GM21723 (cell line): Measurements from ENCODE around the gene MYO1D.

Source experiments
- ATAC-seq: cut with Tn5 transposase; IDR thresholded peaks from one replicate; pipeline ENCODE4 v1.9.1; 2021; ENCODE audit warnings: mild to moderate bottlenecking, moderate library complexity; ENCODE audit not compliant: unreplicated experiment

The MYO1D gene

DNA sequence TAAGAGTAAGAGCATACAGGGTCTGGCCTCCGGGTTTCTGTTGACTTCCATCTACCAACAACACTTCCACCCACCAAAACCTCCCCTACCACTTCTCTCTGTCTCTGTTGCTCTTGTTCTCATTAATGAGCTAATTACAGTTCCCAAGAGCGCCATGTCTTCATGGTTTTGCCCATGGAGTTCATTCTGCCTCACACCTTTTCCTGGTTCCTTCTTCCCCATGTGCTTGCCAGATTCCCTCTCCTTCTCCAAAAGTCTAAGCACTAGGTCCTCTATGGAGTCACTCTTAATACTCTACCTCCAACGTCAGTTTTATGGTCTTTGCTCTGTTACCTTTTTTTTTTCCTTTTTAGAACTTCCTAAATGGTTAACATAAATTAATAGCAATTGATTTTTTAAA, 92.8 kb downstream of the MYO1D start:
- ATAC-seq = no peak

DNA sequence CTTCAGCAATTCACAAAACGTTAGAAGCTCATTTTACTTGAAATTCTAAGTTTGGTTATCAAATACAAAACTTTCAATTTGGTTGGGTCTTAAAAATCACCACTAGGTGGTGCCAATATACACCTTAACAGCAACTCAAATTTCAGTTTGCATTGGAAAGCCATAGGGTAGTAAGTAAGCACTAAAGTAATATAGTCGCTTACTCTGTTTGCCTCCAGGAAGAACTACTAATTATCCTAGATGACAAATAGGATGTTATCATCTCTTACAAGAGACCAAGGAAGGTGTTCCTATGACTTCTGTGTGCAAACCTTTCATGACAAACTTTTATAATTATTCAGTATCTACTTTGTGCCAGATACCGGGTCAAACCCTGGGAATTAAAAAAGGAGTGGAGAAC, 93.3 kb downstream of the MYO1D start:
- no peak for ATAC-seq

DNA sequence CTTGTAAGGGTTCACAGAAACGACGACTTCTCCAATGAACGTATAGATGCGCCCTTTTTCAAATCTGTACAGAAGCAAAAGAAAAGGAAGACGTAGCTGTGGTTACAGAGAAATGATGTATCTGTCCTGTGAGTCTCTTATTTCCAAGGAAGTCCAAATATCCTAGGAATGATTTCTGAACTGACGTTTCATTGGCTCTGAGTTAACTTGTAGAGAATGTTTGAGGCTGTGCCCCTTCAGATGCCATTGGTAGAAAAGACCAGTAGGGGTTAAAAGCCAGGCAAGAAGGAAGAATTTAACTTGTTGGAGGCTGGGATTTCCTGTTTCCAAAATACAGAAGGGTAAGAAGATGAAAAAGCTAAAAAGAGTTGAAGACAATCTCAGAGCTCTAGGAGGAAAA, 96.2 kb downstream of the MYO1D start:
- no peak for ATAC-seq

DNA sequence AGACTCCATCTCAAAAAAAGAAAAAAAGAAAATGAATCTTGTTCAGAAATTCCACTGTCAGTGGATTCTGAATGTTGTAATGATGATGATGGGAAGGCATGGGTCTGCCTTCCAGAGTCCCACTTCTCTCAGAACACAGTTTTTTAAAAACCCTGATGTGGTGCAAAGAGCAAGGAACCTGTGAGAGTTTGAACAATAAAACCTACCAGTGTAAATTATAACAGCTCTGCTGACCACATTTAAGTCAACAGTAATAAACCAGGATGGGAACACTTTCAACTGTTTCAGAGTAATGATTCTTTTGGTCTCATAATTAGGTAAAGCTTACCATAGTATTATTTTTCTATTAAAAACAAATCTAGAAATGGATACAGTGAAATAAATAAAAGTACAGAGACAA, 99.0 kb downstream of the MYO1D start:
- no peak for ATAC-seq

DNA sequence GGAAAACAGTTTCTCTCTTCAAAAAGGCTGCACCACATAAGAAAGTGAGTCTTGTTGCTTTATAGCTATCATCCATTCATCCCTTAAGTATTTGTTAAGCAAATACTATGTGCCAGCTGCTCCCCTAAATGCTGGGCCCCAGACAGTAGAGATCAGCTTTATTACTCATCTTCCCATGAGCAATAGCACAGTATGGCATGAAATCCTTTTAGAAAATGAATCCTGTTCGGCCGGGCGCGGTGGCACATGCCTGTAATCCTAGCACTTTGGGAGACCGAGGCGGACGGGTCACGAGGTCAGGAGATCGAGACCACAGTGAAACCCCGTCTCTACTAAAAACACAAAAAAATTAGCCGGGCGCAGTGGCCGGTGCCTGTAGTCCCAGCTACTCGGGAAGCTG, 99.5 kb downstream of the MYO1D start:
- ATAC-seq = no peak

DNA sequence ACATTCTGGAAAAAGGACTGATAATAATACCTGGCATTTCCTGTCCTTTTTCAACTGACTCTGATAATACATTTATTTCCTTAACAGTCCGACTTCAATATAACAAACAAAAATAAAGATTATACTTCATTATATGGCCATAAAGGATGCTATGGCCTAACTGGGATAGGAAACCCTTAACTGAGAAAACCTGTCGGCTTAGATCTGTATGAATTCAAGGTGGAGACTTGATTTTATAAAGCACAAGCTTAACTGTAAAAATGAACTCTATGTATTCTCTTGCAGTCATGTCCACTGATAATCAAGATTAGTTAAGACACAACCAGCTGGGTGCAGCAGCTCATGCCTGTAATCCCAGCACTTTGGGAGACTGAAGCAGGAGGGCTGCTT, 102.2 kb downstream of the MYO1D start:
- no peak for ATAC-seq

DNA sequence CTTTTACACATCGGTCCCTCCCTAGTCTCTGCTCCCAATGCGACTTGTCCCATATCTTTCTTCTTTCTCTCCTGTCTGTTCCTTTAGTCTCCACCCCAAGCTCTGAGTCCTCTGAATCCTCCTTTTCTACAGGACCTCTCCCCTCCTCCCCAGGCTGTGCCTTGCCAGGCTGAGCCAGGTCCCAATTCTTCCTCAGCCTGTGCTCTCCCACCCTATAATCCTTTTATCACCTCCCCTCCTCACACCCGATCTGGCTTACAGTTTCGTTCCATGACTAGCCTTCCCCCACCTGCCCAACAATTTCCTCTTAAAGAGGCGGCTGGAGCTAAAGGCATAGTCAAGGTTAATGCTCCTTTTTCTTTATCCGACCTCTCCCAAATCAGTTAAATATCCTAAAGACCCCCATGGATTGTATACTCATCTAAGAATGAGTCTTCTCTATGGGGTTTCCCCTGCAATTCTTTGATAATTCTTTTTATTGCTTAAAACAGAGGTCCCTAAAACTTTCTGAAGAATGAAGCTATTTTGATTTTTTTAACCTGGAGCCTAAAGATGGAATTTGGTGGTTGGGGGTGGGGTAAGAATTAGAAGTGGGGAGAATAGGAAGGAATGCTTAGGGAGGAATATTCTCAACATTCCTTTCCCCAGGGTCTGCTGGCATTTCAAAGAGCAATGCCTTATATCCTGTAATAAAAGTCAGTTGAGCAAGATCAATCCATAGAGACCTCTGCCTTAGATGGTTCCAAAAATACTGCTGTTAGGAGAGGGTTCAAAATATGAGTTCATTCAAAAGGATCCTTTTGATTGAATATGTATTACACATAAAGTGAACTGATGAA, 102.8 kb downstream of the MYO1D start:
- no peak for ATAC-seq

DNA sequence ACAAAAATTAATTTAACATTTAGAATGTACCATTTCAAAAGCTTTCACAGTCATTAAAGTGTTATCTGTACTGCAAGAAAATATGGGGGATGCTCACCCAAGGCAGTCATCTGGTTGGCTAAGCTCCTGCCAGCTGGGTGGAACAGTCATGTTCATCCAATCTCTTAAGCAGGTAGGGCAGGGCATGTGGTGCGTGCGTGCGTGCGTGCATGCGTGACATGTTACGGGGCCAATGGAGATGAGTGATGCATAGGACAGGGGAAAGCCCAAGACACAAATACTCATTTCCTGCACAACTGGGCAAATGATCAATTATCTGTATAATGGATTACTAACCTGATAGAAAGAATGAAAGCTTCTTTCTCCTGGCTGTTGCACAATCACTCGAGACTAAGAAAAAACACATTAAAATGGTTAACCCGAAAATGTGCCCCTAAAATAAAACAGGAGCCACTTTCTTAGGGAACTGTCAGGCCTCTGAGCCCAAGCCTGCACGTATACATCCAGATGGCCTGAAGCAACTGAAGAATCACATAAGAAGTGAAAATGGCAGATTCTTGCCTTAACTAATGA, 104.4 kb downstream of the MYO1D start:
- ATAC-seq = no peak

DNA sequence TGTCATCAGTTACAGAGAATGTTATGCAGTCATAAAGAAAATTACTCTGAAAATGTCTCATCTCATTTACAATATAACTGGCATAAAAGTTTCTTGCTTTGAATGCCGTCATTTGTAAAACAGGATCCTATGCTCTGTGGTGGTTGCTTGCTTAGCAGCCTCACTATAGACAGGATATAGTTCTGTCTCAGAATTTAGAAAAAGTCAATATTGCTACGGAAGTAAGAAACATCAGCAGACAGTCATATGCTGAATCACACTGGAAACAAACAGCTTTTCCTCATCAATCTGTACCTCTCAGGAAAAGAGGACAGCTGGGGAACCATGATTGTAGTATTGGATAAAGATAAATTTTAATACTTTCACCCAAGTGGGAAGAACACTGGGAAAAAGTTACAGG, 105.5 kb downstream of the MYO1D start:
- ATAC-seq = no peak

DNA sequence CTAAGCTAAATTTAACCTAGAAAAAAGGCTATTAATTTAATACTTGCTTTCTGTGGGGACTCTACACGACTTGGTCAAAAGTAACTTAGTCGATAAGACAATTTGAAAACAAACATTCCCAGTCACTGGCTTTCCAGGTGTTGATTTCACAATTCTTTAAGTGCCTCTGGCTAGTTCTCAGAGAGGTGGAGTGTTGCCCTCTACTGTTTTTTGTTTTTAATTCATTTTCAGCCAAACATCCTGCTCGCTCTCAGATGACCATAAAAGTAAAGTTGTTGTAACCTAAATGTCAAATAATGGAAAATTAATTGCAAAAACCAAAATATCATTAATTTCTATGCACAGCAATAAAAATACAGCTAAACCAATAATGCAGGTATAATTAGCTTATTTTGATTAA, 107.1 kb downstream of the MYO1D start:
- ATAC-seq = no peak

DNA sequence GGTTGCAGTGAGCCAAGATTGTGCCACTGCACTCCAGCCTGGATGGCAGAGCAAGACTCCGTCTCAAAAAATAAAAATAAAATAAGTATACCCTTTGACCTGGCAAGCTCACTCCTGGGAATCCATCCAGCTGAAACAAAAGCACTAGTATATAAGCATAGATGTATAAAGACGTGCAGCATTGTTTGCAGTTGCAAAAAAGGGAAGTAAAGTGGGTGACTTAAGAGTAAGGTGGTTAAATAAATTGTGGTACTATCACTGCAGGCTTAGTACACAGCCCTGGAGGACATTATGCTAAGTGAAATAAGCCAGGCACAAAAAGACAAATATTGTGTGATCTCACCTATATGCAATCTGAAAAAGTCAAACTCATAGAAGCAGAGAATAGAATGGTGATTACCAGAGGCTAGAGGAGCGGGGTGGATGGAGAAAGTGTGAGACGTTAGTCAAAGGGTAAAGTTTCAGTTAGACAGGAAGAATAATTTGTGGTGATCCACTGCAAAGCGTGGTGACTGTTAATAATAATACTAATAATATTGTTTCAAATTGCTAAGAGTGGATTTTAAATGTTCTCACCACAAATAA, 113.0 kb downstream of the MYO1D start:
- no peak for ATAC-seq

DNA sequence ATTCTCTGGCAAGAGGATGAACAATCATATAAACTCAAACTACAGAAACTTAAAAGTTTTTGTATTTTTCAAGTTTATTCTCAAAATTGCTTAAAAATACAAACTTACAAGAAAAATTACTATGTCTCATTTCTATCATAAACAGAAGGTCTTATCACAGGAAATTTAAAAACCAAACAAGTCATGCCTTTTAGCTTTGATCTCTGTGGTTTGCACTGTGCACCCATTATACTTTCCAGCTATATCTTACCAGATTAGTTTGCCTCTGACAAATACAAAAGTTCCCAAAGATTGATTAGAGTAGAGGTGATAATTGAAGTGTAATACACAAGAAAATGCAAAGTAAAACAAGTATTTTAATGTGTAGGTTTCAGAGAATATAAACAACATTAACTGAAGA, 117.4 kb downstream of the MYO1D start:
- no peak for ATAC-seq

DNA sequence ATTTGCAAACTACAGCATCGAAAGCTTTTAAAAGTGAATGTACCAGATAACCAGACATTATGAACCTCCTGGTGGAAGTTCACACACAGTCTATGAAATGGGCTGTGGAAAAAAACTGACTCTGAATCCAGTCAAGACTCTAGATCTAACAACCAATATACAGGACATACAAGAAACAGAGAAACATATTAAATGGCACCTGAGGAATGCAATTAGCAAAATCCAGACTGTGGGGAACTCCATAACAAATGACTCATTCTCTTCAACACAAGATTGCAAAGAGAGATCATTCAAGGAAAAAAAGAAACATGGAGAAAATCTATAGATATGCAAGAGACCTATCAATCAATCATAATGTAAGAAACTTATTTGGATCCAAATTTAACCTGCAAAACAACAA, 119.0 kb downstream of the MYO1D start:
- no peak for ATAC-seq

DNA sequence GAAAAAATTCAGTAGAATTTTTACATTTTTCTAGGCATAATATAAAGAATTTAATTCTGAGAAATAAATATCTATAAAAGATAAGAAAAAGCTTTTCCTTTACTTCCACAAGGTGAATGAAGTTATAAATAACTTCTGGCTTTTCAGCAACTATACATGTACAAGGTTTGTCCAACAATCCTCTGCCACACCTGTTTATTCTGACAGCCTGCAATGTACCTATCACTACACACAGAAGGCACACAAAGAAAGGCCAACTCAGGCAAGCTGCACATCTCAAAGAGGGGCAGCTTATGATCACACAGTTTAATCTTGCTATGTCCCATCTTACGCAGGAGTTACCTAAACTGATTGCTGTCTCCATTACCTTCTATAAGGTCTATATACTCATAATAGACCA, 120.2 kb downstream of the MYO1D start:
- no peak for ATAC-seq

DNA sequence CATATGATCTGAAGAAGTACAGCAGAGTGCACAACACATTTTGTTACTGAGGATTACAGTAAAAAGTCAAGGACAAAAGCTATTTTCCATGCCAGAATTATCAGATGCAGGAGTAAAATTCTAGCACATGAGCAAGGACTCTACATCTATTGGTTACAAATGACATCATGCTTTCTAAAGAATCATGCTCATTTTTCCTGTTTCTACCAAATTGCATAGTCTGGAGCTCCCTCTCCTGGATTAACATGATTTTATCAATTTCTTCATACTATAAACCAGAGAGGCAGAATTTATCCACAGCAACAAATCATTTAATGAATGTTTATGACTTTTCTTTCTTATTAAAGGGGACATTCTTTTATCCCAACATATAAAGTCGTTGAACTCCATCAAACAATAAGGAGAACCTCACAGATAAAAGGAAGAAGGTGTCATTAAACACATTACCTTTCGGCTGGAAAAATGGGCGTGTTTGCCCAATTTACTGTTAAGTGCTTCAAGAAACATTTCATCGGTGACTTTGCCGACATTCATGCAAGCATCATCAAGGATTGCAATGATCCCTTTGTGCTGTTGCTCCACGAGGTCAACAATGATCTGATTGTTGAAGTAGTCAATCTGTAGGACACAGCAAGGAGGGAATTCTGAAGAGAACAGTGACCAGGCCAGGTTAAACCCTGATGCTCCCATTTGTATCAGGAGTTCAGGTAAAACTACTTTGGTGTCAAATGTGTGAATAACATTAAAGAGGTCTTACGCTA, 121.7 kb downstream of the MYO1D start:
- no peak for ATAC-seq

DNA sequence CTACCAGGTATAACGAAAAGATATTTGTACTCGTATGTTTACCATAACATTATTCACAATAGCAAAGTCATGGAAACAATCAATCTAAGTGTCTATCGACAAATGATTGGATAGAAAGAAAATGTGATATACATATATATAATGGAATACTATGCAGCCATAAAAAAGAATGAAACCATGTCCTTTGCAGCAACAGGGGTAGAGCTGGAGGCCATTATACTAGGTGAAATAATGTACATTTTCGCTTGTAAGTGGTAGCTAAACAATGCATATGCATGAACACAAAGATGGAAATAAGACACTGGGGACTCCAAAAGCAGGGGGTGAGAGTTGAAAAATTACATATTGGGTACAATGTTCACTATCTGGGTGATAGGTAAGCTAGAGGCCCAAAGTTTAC, 124.0 kb downstream of the MYO1D start:
- ATAC-seq = no peak

DNA sequence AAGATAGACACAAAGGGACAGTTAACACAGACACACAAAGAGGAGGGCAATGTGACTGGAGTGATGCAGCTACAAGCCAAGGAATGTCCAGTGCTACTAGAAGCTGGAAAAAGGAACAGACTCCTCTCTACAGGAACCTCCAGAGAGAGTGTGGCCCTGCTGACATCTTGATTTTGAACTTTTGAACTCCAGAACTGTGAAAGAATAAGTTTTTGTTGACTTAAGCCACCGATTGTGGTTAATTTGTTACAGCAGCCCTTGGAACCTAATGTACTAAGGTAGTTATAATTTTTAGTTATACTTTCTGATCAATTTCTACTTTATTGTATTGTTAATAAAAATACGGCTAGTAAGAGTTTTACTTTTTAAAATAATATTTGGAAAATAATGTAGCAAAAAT, 129.1 kb downstream of the MYO1D start:
- no peak for ATAC-seq

DNA sequence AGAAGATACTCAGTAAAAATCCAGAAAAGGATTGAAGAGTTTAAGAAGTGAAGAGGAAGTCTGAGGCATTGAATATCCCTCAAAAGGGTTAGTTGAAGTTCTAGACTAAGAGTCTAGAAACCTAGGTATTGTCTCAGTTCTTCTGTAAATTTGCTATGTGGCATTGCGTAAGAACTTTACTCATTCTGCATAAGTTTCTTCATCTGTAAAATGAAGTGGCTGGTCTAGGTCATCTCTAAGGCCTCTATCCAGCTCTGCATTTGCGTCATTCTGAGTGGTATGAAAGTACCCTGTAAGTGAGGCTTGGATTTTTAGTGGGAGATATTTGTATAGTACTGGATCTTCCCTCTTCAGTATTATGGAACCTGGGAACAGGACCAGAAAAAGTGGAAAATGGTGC, 130.2 kb downstream of the MYO1D start:
- ATAC-seq = no peak

DNA sequence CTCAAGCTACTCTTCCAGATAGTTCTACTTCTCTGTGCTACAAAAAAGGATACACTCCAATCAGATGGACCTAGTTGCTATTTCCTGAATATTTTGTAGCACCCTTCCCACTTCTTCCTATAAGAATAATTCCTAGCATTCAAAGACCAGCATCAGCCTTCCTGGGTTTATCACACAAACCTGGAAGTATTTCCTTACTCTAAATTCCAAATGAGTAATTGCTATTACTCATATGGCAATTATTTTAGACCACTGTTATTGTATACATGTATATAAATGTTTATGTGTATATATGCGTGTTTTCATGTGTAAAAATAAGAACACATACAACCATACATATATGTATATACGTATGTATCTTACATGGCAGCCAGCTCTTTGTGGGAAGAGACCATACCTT, 130.6 kb downstream of the MYO1D start:
- no peak for ATAC-seq

DNA sequence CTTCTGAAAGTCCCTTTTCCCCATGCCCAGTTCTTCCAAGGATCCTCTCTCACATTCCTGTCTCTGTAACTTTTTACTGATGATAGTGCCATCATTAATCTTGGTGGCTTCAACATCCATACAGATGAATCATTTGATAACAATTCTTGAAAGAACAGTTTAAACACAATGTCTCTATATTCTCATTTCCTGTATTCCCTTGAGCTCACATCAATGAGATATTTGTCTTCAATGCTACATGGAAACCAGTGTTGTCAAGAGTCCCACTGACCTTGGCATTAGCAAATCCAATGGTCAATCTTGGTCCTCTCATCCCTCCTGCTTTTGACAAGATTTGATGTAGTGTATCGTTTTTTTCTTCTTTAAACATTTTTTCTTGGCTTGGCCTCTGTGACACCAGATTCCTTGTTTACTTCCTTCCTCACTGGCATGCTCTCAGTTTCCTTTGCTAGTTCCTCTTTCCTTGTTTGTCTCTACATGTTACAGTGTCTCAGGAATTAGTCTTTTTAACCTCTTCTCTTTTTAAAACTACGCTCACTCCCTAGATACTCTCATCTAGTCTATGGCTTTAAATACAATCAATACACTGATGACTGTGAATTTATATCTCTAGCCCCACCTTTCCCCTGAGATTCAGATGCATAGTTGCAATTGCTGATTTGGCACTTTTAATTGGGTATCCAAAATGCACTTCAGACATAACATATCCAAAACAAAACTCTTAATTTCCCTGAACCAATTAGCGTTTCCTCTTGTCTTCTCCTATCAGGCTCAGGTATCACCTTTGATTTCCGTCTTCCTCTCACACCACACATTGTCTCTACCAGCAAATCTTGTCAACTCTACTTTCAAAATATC, 134.0 kb downstream of the MYO1D start:
- no peak for ATAC-seq

DNA sequence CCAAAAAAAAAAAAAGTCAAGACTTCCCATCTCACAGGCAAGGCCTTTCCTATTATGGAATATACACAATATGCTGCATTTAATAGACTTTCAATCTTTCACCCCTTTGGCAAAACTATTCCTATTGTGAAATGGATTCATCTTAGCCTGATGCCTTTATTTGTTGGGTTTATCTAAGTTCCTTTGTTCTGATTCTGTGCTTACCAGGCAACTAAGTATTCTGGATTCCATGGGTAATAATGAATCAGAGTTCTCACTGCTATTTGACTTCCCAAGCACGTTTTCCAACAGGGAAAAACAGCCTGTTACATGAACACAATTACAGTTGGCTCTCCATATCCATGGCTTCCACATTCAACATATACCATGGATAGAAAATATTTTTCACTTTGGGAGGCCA, 135.5 kb downstream of the MYO1D start:
- ATAC-seq = no peak
